ENCODE measurements around the gene MYBPHL.

MYBPHL gene

DNA sequence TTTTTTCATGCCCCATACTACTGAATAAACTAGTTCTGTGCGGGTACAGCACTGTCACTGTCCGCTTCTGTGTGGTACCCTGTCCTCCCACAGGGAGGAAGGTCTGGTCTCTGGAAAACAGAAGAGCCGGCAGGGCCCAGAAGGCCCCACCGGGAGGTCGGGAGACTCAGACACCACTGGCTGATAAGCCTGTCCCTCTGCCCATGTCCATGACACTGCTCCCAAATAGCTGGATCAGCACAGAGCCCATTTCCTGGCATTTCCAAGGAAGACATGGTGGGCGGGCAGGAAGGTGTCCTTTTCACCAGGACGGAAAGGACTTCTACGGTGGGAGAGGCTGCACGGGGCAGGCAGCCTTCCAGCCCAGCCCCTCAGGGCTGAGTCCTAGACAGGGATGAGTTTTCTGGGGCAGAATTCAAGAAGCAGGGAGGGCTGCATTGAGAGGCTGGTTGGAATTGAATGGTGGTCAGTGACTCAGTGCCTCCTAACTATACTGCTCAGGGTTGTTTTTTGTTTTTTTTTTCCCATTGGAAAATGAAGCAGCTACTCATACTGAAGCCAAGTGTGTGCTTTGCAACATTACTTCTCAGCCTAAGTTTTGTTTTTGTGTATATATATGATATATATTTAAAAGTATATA lies 31.0 kb downstream of the MYBPHL start:
- in situ Hi-C loops (cut with MboI; ENCODE audit: low sequenced_read_pairs, unreplicated experiment), result loop anchor here (5.0 kb wide), 1 partner anchor 121 kb away; the partner anchor contains the start of gene SORT1
- TF ChIP-seq, protein P1, sequence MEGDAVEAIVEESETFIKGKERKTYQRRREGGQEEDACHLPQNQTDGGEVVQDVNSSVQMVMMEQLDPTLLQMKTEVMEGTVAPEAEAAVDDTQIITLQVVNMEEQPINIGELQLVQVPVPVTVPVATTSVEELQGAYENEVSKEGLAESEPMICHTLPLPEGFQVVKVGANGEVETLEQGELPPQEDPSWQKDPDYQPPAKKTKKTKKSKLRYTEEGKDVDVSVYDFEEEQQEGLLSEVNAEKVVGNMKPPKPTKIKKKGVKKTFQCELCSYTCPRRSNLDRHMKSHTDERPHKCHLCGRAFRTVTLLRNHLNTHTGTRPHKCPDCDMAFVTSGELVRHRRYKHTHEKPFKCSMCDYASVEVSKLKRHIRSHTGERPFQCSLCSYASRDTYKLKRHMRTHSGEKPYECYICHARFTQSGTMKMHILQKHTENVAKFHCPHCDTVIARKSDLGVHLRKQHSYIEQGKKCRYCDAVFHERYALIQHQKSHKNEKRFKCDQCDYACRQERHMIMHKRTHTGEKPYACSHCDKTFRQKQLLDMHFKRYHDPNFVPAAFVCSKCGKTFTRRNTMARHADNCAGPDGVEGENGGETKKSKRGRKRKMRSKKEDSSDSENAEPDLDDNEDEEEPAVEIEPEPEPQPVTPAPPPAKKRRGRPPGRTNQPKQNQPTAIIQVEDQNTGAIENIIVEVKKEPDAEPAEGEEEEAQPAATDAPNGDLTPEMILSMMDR (IDR thresholded peaks at IDR 0.05; ENCODE audit: borderline replicate concordance, control extremely low read depth, extremely low read depth, insufficient read depth, missing control alignments), result no peak
- no peak for DNase-seq (ENCODE audit: low spot score)

DNA sequence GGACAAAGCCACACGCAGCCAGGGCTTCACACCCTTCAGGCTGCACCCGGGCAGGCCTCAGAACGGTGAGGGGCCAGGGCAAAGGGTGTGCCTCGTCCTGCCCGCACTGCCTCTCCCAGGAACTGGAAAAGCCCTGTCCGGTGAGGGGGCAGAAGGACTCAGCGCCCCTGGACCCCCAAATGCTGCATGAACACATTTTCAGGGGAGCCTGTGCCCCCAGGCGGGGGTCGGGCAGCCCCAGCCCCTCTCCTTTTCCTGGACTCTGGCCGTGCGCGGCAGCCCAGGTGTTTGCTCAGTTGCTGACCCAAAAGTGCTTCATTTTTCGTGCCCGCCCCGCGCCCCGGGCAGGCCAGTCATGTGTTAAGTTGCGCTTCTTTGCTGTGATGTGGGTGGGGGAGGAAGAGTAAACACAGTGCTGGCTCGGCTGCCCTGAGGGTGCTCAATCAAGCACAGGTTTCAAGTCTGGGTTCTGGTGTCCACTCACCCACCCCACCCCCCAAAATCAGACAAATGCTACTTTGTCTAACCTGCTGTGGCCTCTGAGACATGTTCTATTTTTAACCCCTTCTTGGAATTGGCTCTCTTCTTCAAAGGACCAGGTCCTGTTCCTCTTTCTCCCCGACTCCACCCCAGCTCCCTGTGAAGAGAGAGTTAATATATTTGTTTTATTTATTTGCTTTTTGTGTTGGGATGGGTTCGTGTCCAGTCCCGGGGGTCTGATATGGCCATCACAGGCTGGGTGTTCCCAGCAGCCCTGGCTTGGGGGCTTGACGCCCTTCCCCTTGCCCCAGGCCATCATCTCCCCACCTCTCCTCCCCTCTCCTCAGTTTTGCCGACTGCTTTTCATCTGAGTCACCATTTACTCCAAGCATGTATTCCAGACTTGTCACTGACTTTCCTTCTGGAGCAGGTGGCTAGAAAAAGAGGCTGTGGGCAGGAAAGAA lies 32.0 kb downstream of the MYBPHL start:
- in situ Hi-C loops (cut with MboI; ENCODE audit: low sequenced_read_pairs, unreplicated experiment), result loop anchor here (5.0 kb wide), 1 partner anchor 122 kb away; the partner anchor contains the start of gene SORT1
- TF ChIP-seq, protein P1 (IDR thresholded peaks at IDR 0.05; ENCODE audit: borderline replicate concordance, control extremely low read depth, extremely low read depth, insufficient read depth, missing control alignments), result no peak
- no peak for DNase-seq (ENCODE audit: low spot score)

DNA sequence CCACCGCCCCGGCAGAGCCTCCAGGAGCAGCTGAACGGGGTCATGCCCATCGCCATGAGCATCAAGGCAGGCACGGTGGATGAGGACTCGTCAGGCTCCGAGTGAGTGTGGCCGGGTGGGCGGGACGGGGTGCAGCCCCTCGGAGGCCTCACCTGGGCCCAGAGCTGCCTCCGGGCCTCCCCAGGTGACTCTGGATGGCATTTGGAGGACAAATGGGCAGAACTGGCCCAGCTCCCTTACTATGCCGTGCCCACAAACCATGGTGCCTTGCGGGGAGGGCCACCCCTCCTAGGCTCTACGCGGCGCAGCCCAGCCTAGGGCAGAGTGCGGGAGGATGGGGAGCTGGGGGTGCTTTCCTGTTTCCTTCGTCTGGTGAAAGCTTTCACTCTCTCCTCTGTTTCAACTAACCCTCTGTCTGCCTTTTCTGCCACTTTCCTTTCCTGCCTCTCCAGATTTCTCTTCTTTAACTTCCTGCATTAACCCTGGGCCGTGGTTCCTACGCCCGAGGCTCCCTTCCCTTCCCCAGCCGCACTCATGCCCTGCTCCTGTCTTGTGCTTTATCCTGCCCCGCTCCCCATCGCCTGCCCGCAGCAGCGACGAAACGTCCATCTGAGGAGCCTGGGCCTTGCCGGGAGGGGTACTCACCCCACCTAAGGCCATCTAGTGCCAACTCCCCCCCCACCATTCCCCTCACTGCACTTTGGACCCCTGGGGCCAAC lies 33.1 kb downstream of the MYBPHL start:
- TF ChIP-seq, protein P1 (IDR thresholded peaks at IDR 0.05; ENCODE audit: borderline replicate concordance, control extremely low read depth, extremely low read depth, insufficient read depth, missing control alignments), result no peak
- in situ Hi-C loops (cut with MboI; ENCODE audit: low sequenced_read_pairs, unreplicated experiment), result no loop called here
- no peak for DNase-seq (ENCODE audit: low spot score)

DNA sequence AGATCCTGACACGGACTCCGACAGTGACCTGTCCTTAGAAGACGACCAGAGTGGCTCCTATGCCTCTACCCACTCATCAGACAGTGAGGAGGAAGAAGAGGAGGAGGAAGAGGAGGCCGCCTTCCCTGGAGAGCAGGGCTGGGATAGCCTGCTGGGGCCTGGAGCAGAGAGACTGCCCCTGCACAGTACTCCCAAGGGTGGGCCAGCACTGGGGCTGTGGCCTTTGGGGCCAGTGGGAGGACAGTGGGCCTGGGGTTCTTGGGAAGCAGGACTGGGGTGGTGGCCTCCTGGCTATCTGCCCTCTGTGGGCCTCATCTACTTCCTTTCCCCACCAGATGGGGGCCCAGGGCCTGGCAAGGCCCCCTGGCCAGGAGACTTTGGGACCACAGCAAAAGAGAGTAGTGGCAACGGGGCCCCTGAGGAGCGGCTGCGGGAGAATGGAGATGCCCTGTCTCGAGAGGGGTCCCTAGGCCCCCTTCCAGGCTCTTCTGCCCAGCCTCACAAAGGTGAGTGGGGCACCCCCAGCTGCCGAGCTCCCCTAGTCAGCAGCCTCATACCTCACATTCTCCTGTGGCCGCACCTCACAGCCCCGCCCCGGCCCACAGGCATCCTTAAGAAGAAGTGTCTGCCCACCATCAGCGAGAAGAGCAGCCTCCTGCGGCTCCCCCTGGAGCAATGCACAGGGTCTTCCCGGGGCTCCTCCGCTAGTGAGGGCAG lies 33.8 kb downstream of the MYBPHL start:
- TF ChIP-seq, protein P1 (IDR thresholded peaks at IDR 0.05; ENCODE audit: borderline replicate concordance, control extremely low read depth, extremely low read depth, insufficient read depth, missing control alignments), result no peak
- DNase-seq (ENCODE audit: low spot score), result no peak
- in situ Hi-C loops (cut with MboI; ENCODE audit: low sequenced_read_pairs, unreplicated experiment), result no loop called here

DNA sequence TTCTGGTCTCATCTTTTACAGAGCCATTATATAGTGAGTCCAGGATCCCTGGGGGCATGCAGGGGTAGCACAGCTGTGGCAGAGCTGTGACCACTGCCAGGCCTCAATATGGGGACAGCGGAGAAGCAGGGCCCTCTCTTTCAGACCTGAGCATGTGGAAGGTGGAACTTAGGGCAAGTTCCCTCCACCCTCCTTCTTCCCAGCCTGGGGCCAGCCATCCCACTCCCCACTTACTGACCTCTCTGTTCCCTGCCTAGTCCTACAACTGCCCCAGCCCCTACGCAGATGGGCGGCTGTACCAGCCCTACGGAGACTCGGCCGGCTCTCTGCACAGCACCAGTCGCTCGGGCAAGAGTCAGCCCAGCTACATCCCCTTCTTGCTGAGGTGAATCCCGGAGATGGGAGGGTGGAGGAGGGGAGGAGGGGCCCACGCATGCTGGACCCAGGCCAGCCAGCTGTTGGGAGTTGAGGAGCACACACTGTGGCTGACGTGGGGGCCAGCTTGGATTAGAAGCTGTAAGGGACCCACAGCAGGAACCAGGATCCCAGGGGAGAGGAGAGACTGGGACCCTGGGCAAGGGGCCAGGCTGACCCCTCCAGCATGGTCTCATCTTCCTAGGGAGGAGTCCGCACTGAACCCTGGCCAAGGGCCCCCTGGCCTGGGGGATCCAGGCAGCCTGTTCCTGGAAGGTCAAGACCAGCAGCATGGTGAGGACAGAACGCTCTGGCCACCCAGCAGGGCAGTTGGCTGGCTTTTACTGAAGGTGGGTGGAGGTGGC lies 34.6 kb downstream of the MYBPHL start:
- in situ Hi-C loops (cut with MboI; ENCODE audit: low sequenced_read_pairs, unreplicated experiment), result no loop called here
- no peak for DNase-seq (ENCODE audit: low spot score)
- TF ChIP-seq, protein P1 (IDR thresholded peaks at IDR 0.05; ENCODE audit: borderline replicate concordance, control extremely low read depth, extremely low read depth, insufficient read depth, missing control alignments), result no peak

Data from GM13976 (cell line).